ENCODE results near the gene PA2G4. TPM values are rescaled to one million over a fixed set of nuclear protein-coding genes. Genes with fewer than 3 reads are reported as not detected.

Gene PA2G4
- total RNA-seq, 1 donor from 2014 or later, result 230 TPM

DNA sequence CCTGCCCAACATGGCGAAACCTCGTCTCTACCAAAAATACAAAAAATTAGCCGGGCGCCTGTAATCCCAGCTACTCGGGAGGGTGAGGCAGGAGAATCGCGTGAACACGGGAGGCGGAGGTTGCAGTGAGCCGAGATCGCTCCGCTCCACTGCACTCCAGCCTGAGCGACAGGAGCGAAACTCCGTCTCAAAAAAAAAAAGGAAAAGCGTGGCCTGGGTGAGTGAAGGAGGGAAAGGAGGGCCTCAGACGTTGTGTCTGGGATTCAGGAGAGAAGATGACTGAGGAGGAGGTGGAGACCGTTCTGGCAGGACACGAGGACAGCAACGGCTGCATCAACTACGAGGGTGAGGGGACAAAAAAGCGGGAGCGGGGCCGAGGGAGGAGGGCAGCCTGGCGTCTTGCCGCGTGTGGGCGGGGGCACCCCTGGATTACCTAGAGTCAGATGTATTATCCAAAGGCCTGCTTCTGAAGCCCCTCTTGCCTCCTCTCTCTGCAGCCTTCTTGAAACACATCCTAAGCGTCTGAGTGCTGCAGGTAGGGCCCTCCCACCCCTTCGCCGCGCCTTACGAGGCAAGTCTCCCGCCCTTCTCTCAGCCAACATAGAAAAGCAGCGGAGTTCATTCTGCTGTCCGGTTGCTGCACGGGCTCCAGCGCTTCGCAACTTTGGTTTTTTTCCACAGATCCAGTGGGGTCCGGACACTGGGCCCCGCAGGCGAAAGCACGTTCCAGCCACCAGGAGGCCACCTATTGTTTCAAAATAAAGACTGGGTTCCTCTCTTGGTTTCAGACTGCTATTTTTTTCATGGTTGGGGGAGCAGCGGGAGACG lies 53.1 kb downstream of the PA2G4 start:
- peak overlapping the region; percentile 92 for H3K4me3 ChIP-seq (ENCODE audit: low read depth, low read length)
- peak; percentile 72 for TF ChIP-seq CTCF (conservative IDR thresholded peaks at IDR 0.05; ENCODE audit: low read depth, low read length)
- DNase-seq (ENCODE audit: low read depth), result peak; percentile 44

DNA sequence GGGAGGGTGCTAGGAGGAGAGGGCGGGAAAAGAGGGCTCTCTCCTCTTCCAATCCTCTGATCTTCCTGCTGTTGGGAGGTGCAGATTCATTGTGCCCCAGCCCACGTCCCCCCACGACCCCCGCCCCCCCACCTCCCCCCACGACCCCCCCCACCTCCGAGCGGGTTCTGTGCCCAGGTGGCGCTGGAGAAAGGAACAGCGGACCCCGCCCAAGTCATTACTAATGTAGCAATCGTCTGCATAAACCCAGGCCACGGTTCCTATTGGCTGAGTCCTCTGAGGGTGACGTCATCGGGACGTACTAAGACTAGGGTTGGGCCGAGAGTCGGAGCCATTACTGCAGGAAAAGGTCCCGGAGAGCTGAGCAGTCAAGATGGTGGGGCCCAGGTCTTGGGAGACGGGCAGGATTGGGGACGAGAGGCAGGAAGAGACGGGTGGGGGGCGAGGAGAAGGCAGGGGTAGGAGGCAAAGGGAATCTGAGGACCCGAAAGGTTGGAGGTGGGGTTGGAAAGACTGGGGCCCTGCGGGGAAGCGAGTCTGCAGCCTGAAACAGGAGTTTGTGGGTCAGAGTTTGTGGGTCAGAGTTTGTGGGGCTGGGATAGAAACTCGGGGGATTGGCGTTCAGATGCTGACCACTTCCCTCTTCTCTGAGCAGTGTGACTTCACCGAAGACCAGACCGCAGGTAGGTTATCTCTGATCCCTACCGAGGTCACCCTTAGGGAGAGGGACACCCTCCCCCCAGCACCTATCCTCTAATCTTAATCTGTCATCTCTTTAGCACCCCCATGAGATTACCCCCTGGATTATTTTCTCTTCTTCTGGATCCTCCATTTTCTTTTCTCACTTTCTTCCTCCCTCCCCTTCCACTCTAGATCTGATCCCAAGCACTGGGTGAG lies 53.9 kb downstream of the PA2G4 start, which contains the start of gene MYL6:
Gene MYL6, plus strand, starts transcription at position 331 of the 897 bp plus-strand sequence. Its CDS starts 43 bp downstream, at position 374.
- H3K4me3 ChIP-seq (ENCODE audit: low read depth, low read length), result peak within 1 kb of the TSS; percentile 92
- no peak for TF ChIP-seq CTCF (conservative IDR thresholded peaks at IDR 0.05; ENCODE audit: low read depth, low read length)
- peak; percentile 85 for DNase-seq (ENCODE audit: low read depth)

GRCh38 chr12:56158926-56159461 lies 54.6 kb downstream of the PA2G4 start:
- peak; percentile 10 for DNase-seq (ENCODE audit: low read depth)
- TF ChIP-seq CTCF (conservative IDR thresholded peaks at IDR 0.05; ENCODE audit: low read depth, low read length), result no peak
- H3K4me3 ChIP-seq (ENCODE audit: low read depth, low read length), result peak overlapping the region; percentile 92

DNA sequence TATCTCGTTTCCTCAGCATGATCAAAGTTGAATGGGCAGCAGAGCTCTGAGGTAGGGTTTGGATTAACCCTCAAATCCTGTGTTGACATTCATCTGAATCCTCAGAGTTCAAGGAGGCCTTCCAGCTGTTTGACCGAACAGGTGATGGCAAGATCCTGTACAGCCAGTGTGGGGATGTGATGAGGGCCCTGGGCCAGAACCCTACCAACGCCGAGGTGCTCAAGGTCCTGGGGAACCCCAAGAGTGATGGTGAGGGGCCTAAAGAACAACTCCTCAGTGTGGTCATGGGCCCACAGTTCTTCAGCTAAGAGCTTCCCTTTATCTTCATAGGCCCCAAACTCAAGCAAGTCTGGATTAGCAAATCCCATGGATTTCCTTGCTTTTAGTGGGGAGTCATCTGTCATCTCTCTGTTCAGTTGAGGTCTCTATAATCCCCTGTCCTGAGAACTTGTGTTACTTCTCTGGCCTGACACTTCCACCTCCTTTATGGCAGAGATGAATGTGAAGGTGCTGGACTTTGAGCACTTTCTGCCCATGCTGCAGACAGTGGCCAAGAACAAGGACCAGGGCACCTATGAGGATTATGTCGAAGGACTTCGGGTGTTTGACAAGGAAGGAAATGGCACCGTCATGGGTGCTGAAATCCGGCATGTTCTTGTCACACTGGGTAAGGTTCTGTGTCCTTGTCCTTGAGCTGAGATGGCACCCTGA lies 55.3 kb downstream of the PA2G4 start:
- H3K4me3 ChIP-seq (ENCODE audit: low read depth, low read length), result peak overlapping the region; percentile 92
- TF ChIP-seq CTCF (conservative IDR thresholded peaks at IDR 0.05; ENCODE audit: low read depth, low read length), result no peak
- no peak for DNase-seq (ENCODE audit: low read depth)

DNA sequence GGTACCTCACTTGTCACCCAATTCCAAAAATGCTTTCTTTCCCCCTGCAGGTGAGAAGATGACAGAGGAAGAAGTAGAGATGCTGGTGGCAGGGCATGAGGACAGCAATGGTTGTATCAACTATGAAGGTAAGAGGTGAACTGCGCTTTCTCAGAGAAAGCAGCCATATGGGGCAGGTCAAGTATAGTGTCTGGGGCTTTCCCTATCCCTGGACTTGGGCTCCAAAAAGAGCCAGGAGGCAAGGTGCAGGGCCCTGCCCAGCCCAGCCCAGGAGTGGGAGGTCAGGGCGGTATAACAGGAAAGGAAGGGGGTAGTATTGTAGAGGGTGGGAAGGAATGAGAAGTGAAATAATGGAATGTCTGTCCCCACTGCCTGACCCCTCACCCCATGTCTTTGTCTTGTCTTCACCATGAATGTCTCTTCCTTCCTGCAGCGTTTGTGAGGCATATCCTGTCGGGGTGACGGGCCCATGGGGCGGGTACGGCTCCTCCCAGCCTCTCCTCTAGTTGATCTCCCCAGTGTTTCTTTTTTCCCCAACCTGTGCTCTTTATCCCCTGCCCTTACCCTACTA lies 55.9 kb downstream of the PA2G4 start:
- DNase-seq (ENCODE audit: low read depth), result no peak
- no peak for TF ChIP-seq CTCF (conservative IDR thresholded peaks at IDR 0.05; ENCODE audit: low read depth, low read length)
- peak overlapping the region; percentile 92 for H3K4me3 ChIP-seq (ENCODE audit: low read depth, low read length)
